Head of caudate nucleus (tissue), 42 donors: ENCODE data around the gene CCSER1.
"Not testable (repeated sequence)": the region's sequence is repeated elsewhere in the genome, so short reads cannot be mapped to it uniquely, and the experiment has no call there.

Experiments
- DNase-seq, 42 donors: peaks; one replicate each; pipeline versions ENCODE4 v3.0.0 to v3.0.0-alpha.2; 2020 to 2021; ENCODE audit warnings: mixed read lengths in 7 of 42
- intact Hi-C: fragments of 100-400 bp; cut with DNase I; formaldehyde crosslinking; loops from one replicate; pipeline ENCODE4 v1.15.0; 2022

The CCSER1 gene

DNA sequence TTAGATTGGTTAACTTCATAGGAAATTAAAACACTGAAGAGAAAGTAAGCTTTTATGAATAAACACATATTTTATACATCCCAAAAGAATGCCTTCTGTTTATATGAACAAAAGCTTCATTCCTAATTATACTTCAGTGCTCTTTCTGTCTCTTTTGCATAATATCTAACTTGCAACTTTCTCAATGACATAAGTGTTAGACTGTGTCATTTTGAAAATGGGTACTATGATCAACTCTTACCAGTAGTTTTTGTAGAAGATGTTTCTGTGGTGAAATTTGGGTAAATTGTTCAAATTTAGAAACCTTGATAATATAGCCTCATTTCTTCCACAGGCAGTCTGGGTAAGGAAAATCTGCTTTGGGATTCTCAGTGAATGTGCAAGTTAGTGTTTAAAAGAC is 991.4 kb downstream of the CCSER1 start:
- intact Hi-C loops: no loop called here
- DNase-seq: no peak

GRCh38 chr4:91123742-91124141 is 996.5 kb downstream of the CCSER1 start:
- intact Hi-C loops: no loop called here
- no peak for DNase-seq

- DNase-seq: no peak
- intact Hi-C loops: no loop called here
Measured at GRCh38 chr4:91127192-91127591, 1000.0 kb downstream of the CCSER1 start.

DNA sequence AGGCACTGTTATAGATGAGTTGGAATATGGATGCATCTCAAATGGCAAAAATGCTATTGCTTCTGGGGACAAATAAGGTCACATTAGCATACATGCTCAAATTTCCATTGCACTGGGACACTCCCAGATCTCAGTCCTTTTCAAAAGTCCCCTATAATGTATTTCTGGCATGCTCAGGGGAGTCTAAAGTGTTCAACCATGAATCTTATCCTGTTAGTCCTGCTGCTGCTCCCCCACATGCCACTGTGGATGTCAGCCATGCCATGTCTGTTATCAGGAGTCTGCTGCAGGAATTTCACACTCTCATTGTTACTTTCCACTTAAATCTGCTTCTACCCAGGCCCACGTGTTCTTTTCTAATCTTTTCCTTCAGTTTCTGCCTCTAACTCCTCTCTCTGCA is 1000.6 kb downstream of the CCSER1 start:
- intact Hi-C loops: no loop called here

GRCh38 chr4:91128519-91128918 is 1001.3 kb downstream of the CCSER1 start:
- DNase-seq: no peak
- intact Hi-C loops: no loop called here

More for the DNA sequence above, 1000.6 kb downstream of the CCSER1 start:
- no peak for DNase-seq

DNA sequence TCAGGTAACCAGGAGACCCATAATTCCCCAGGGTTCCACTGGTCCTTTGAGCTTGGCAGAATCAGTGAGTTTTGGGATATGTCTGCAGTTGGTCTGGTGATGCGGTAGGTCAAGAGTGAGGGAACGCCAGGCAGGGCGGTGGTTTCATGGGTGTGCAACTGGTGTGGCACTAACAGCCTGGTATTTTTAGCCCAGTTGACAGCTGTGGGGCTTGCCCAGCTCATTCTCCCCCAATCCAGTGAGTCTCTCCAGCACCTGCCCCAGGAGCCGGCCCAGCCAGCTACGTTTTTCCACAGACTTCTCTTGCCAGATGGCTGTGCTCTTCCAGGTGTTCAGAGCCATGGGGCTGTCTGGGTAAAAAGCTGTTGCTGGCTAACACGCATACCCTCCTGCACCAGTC is 1019.9 kb downstream of the CCSER1 start:
- DNase-seq: no peak
- intact Hi-C loops: no loop called here

- intact Hi-C loops, DNase-seq: not testable (repeated sequence)
Measured at GRCh38 chr4:91154041-91154440, 1026.8 kb downstream of the CCSER1 start.

DNA sequence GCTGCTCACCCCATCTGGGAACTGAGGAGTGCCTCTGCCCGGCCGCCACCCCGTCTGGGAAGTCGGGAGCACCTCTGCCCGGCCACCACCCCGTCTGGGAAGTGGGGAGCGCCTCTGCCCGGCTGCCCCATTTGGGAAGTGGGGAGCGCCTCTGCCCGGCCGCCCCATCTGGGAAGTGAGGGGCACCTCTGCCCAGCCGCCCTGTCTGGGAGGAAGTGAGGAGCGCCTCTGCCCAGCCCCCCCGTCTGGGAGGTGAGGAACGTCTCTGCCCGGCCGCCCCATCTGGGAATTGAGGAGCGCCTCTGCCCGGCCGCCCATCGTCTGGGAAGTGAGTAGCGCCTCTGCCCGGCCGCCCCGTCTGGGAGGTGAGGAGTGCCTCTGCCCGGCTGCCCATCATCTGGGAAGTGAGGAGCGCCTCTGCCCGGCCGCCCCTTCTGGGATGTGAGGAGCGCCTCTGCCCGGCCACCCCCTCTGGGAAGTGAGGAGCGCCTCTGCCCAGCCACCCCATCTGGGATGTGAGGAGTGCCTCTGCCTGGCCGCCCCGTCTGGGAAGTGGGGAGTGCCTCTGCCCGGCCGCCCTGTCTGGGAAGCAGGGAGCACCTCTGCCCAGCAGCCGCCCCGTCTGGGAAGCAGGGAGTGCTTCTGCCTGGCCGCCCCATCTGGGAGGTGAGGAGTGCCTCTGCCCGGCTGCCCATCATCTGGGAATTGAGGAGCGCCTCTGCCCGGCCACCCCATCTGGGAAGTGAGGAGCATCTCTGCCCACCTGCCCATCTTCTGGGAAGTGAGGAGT is 1040.9 kb downstream of the CCSER1 start:
- intact Hi-C loops, DNase-seq: not testable (repeated sequence)

- intact Hi-C loops: no loop called here
- no peak for DNase-seq
Measured at GRCh38 chr4:91170768-91171167, 1043.6 kb downstream of the CCSER1 start.

DNA sequence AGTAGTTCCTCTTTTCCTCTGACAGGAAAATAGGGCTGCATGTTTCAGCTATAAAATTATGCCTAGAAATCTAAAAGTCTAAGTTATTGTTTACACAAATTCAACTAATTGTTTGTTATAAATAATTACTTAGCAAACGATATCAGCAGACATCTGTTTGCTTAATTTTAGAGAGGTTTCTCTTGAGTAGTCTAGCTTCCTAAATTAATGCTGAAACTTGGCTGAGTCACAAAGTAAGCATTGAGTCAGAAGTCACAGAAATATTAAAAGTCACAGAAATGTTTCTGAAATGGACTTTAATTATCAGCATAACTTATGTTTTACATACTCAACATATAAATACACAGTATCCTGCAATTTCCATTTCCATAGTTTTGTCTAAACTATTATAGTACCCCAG is 1044.0 kb downstream of the CCSER1 start:
- no peak for DNase-seq
- intact Hi-C loops: no loop called here

DNA sequence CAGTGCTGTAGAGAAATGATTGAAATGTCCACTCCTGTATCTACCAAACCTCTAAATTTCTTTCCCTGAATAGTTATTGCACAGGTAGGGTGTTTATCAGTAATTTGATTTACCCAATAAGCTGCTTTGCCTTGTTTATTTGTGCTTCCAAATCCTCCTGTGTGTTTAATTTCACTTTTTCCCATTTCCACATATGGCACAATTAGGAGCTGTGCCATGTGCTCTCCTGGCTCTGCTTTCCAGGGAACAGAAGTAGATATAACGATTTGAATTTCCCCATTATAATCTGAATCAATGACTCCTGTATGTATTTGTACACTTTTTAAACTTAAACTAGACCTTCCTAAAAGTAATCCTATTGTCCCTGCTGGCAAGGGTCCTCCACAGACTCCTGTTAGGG is 1057.9 kb downstream of the CCSER1 start:
- DNase-seq, intact Hi-C loops: not testable (repeated sequence)

DNA sequence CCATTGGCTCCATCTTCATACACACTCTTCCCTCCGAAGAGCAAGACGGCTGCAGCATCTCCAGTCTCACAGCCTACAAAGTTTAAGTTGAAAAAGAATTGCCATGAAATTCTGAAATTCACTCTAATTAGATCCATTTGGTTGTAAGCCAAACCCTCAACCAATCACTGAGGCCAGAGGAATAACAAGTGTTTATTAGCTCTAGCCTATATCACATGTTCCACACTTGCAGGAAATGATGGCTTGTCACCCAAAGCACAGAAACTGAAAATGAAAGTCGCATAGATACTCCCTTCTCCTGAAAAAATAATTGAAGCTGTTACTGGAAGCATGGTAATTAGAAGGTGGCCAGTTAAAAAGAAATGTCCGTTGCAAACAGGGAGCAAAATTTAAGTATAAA is 1071.8 kb downstream of the CCSER1 start:
- intact Hi-C loops: no loop called here
- DNase-seq: peak in 5 of 42 donors; percentile 2 to 43 (median 25)

- intact Hi-C loops: no loop called here
- no peak for DNase-seq
Measured at GRCh38 chr4:91207535-91207934, 1080.3 kb downstream of the CCSER1 start.

DNA sequence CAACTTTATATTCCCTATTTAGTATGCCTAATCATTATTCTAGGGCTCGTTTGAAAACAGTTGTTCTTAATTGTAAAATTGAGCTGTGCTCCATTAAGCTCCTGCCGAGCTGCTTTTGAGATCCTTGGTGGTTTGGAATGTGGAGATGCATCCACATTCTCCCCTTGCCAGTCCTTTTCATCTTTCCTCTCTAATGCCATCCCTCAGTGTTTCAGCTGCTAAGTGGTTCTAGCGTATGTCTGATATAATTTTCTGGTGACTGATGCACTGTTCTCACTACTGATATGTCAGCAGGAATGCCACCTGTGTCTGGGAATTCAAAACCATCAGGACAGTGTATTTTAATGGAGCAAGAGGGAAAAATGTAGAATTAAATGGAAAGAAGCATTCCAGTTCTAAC is 1085.0 kb downstream of the CCSER1 start:
- intact Hi-C loops: no loop called here
- DNase-seq: no peak

- intact Hi-C loops, DNase-seq: not testable (repeated sequence)
Measured at GRCh38 chr4:91217831-91218403, 1090.7 kb downstream of the CCSER1 start.

GRCh38 chr4:91220315-91220714 is 1093.1 kb downstream of the CCSER1 start:
- intact Hi-C loops: no loop called here

GRCh38 chr4:91222014-91222413 is 1094.8 kb downstream of the CCSER1 start:
- DNase-seq: peak in 28 of 42 donors; percentile 5 to 74 (median 28)
- intact Hi-C loops: no loop called here

More at GRCh38 chr4:91220315-91220714, 1093.1 kb downstream of the CCSER1 start:
- no peak for DNase-seq

GRCh38 chr4:91226867-91227266 is 1099.7 kb downstream of the CCSER1 start:
- no peak for DNase-seq
- intact Hi-C loops: no loop called here

DNA sequence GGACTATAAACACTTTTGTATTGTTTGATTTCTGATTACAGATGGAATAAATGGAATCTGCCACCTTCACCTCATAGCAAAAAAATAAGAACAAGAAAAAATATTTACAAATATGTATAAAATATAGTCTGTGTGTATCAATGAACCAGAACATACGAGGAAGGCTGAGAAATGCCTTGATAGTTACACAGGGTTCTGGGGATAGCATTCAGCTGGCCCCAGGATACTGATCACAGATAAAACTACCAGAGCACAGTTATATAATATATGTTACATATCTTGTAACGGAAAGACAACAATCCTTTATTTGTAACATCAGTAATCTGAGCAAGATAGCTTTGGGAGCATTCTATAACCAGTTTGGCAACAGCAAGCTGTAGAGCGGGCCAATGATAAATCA is 1101.5 kb downstream of the CCSER1 start:
- DNase-seq: no peak
- intact Hi-C loops: no loop called here

- intact Hi-C loops: no loop called here
Measured at GRCh38 chr4:91233164-91233563, 1106.0 kb downstream of the CCSER1 start.

DNA sequence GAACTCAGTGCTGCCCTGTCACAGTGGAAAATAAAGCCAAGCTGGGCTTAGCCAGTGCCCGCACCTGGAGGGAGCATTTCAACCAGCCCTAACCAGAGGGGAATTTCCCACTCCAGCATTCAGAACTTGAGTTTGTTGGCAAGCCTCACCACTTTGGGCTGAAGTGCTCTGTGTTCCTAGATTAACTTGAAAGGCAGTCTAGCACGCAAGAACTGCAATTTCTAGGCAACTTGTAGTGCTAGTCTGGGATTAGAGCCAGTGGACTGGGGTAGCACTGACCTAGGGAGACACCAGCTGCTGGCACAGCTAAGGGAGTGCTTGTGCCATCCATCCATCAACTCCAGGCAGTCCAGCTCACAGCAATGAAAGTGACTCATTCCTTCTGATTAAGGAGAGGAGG is 1115.9 kb downstream of the CCSER1 start:
- intact Hi-C loops: no loop called here
- peak in 19 of 42 donors; percentile 9 to 59 (median 17) for DNase-seq

More at GRCh38 chr4:91233164-91233563, 1106.0 kb downstream of the CCSER1 start:
- DNase-seq: no peak
